Left hindlimb (tissue), 1 donor: ENCODE measurements around the gene LRRC42.
"Not testable (repeated sequence)": the region's sequence is repeated elsewhere in the genome, so short reads cannot be mapped to it uniquely, and the experiment has no call there.

Experiments
- DNase-seq: peaks from one replicate; pipeline ENCODE4 v3.0.0-alpha.2; 2018

The LRRC42 gene

GRCh38 chr1:53943090-53943489 lies 3.1 kb upstream of the LRRC42 start:
- DNase-seq, result no peak

- DNase-seq, result no peak
Measured at GRCh38 chr1:53943490-53944043, 2.6 kb upstream of the LRRC42 start.

- DNase-seq, result peak; percentile 36
Measured at GRCh38 chr1:53944469-53945182, 1.5 kb upstream of the LRRC42 start.

GRCh38 chr1:53945183-53945432 lies 1.0 kb upstream of the LRRC42 start:
- DNase-seq, result no peak

- DNase-seq, result peak; percentile 99
Measured at GRCh38 chr1:53945433-53946251, 508 bp upstream of the LRRC42 start, which contains the start of gene IFT25. TSS of gene IFT25 (minus strand) at chr1:53945699. CDS start at chr1:53940082, 5,617 bp downstream.

- no peak for DNase-seq
Measured at GRCh38 chr1:53947172-53947907, 1.2 kb downstream of the LRRC42 start.

GRCh38 chr1:53948291-53948690 lies 2.1 kb downstream of the LRRC42 start:
- DNase-seq, result no peak

GRCh38 chr1:53949023-53949990 lies 3.2 kb downstream of the LRRC42 start:
- no peak for DNase-seq

GRCh38 chr1:53951697-53952096 lies 5.5 kb downstream of the LRRC42 start:
- DNase-seq, result no peak

GRCh38 chr1:53954128-53954527 lies 8.0 kb downstream of the LRRC42 start:
- DNase-seq, result no peak

- no peak for DNase-seq
Measured at GRCh38 chr1:53956308-53957168, 10.4 kb downstream of the LRRC42 start.

- DNase-seq, result no peak
Measured at GRCh38 chr1:53957194-53957818, 11.2 kb downstream of the LRRC42 start.

- no peak for DNase-seq
Measured at GRCh38 chr1:53959664-53960250, 13.6 kb downstream of the LRRC42 start.

- DNase-seq, result no peak
Measured at GRCh38 chr1:53962395-53962794, 16.2 kb downstream of the LRRC42 start.

- no peak for DNase-seq
Measured at GRCh38 chr1:53963460-53963859, 17.3 kb downstream of the LRRC42 start.

- DNase-seq, result no peak
Measured at GRCh38 chr1:53964109-53964508, 18.0 kb downstream of the LRRC42 start.

GRCh38 chr1:53966794-53967193 lies 20.6 kb downstream of the LRRC42 start:
- no peak for DNase-seq

- no peak for DNase-seq
Measured at GRCh38 chr1:53967409-53968124, 21.4 kb downstream of the LRRC42 start.

GRCh38 chr1:53968125-53968513 lies 22.0 kb downstream of the LRRC42 start:
- no peak for DNase-seq

- DNase-seq, result not testable (repeated sequence)
Measured at GRCh38 chr1:53969323-53969722, 23.2 kb downstream of the LRRC42 start.
